HUES64 (cell line): Measurements from ENCODE around the gene FADS3.

Experiments
- H3K27ac ChIP-seq: 2 replicates; pipeline ENCODE4 v1.7.0; 2013; ENCODE audit warnings: low read depth, low read length, inconsistent platforms
- H3K27me3 ChIP-seq: 2 replicates; pipeline ENCODE4 v1.6.1; 2013; ENCODE audit warnings: mild to moderate bottlenecking, low read length; ENCODE audit not compliant: insufficient read depth
- H3K36me3 ChIP-seq: 2 replicates; pipeline ENCODE4 v1.6.1; 2013; ENCODE audit warnings: mild to moderate bottlenecking, low read length; ENCODE audit not compliant: insufficient read depth
- H3K4me1 ChIP-seq: 2 replicates; pipeline ENCODE4 v1.6.1; 2013; ENCODE audit warnings: mild to moderate bottlenecking, low read length, moderate library complexity; ENCODE audit not compliant: insufficient read depth
- H3K4me3 ChIP-seq: 2 replicates; pipeline ENCODE4 v1.5.1; 2013; ENCODE audit warnings: mild to moderate bottlenecking, low read length, moderate library complexity
- H3K9ac ChIP-seq: 2 replicates; pipeline ENCODE4 v1.6.1; 2013; ENCODE audit warnings: mild to moderate bottlenecking, low read depth, low read length
- H3K9me3 ChIP-seq: 2 replicates; pipeline ENCODE4 v1.6.1; 2013; ENCODE audit warnings: low read depth, low read length; ENCODE audit not compliant: insufficient read depth
- WGBS: fragments of 150-250, 120-280 bp; methylation state at CpG from one replicate; pipeline ENCODE4 v1.1.7; 2013; ENCODE audit warnings: missing lambda C conversion rate; 5-methylcytosine and 5-hydroxymethylcytosine counted together

Gene FADS3

GRCh38 chr11:61874853-61875252 is 16.5 kb downstream of the FADS3 start:
- Histone ChIP-seq H3K4me1 (peaks cover 7% of the 10 kb centered on the region; the same call in 1 of the 2 replicates), H3K36me3 (no peaks in the 10 kb centered on the region), H3K27me3 (peaks cover 12% of the 10 kb centered on the region), H3K27ac (no peak overlapping the region), H3K9ac (no peak overlapping the region), H3K9me3 (no peaks in the 10 kb centered on the region), H3K4me3 (no peak overlapping the region)
- 83% methylated on average over 3 of the region's 3 CpGs for WGBS

GRCh38 chr11:61874377-61874809 is 17.0 kb downstream of the FADS3 start:
- Histone ChIP-seq H3K4me3 (no peak overlapping the region), H3K27me3 (peaks cover 12% of the 10 kb centered on the region), H3K36me3 (no peaks in the 10 kb centered on the region), H3K9me3 (no peaks in the 10 kb centered on the region), H3K4me1 (peaks cover 4% of the 10 kb centered on the region; the same call in 1 of the 2 replicates), H3K9ac (no peak overlapping the region), H3K27ac (no peak overlapping the region)
- 75% methylated on average over 12 of the region's 12 CpGs for WGBS

GRCh38 chr11:61873588-61874376 is 17.6 kb downstream of the FADS3 start:
- H3K27ac ChIP-seq = no peak overlapping the region
- WGBS = 95% methylated on average over 16 of the region's 16 CpGs
- H3K27me3 ChIP-seq = peaks cover 12% of the 10 kb centered on the region
- no peaks in the 10 kb centered on the region for H3K9me3 ChIP-seq
- H3K4me3 ChIP-seq = no peak overlapping the region
- H3K9ac ChIP-seq = no peak overlapping the region
- no peaks in the 10 kb centered on the region for H3K36me3 ChIP-seq
- peaks cover 4% of the 10 kb centered on the region; the same call in 1 of the 2 replicates for H3K4me1 ChIP-seq

- H3K4me3 ChIP-seq = no peak overlapping the region
- no peaks in the 10 kb centered on the region for H3K9me3 ChIP-seq
- no peak overlapping the region for H3K27ac ChIP-seq
- H3K27me3 ChIP-seq = peaks cover 12% of the 10 kb centered on the region
- WGBS = 90% methylated on average over 20 of the region's 20 CpGs
- H3K9ac ChIP-seq = no peak overlapping the region
- no peaks in the 10 kb centered on the region for H3K36me3 ChIP-seq
- H3K4me1 ChIP-seq = peaks cover 4% of the 10 kb centered on the region; the same call in 1 of the 2 replicates
These were observed 18.3 kb downstream of the FADS3 start for GRCh38 chr11:61872935-61873565.

GRCh38 chr11:61871158-61871597 is 20.2 kb downstream of the FADS3 start:
- peaks cover 4% of the 10 kb centered on the region; the same call in 1 of the 2 replicates for H3K4me1 ChIP-seq
- no peak overlapping the region for H3K27ac ChIP-seq
- H3K4me3 ChIP-seq = peak overlapping the region; percentile 17; the same call in 1 of the 2 replicates
- no peak overlapping the region; the same call in 1 of the 2 replicates for H3K9ac ChIP-seq
- H3K9me3 ChIP-seq = no peaks in the 10 kb centered on the region
- peaks cover 12% of the 10 kb centered on the region for H3K27me3 ChIP-seq
- H3K36me3 ChIP-seq = peaks cover 9% of the 10 kb centered on the region; the same call in 1 of the 2 replicates
- WGBS = 5% methylated on average over 24 of the region's 24 CpGs

GRCh38 chr11:61870541-61871031 is 20.8 kb downstream of the FADS3 start:
- no peak overlapping the region for H3K27ac ChIP-seq
- peaks cover 15% of the 10 kb centered on the region for H3K36me3 ChIP-seq
- H3K9me3 ChIP-seq = no peaks in the 10 kb centered on the region
- 67% methylated on average over 9 of the region's 10 CpGs for WGBS
- H3K4me3 ChIP-seq = no peak overlapping the region
- H3K4me1 ChIP-seq = peaks cover 4% of the 10 kb centered on the region; the same call in 1 of the 2 replicates
- peaks cover 12% of the 10 kb centered on the region for H3K27me3 ChIP-seq
- no peak overlapping the region for H3K9ac ChIP-seq

- WGBS = 87% methylated on average over 21 of the region's 21 CpGs
- Histone ChIP-seq H3K4me1 (peaks cover 4% of the 10 kb centered on the region; the same call in 1 of the 2 replicates), H3K36me3 (peaks cover 22% of the 10 kb centered on the region), H3K9me3 (no peaks in the 10 kb centered on the region), H3K27ac (no peak overlapping the region), H3K9ac (no peak overlapping the region), H3K27me3 (peaks cover 12% of the 10 kb centered on the region), H3K4me3 (no peak overlapping the region)
These were observed 21.5 kb downstream of the FADS3 start for GRCh38 chr11:61869708-61870451.

- Histone ChIP-seq H3K27ac (no peak overlapping the region), H3K9me3 (no peaks in the 10 kb centered on the region), H3K4me3 (no peak overlapping the region), H3K27me3 (peaks cover 12% of the 10 kb centered on the region), H3K36me3 (peaks cover 26% of the 10 kb centered on the region), H3K9ac (no peak overlapping the region), H3K4me1 (peaks cover 4% of the 10 kb centered on the region; the same call in 1 of the 2 replicates)
- 87% methylated on average over 4 of the region's 4 CpGs for WGBS
These were observed 22.0 kb downstream of the FADS3 start for GRCh38 chr11:61869429-61869707.

GRCh38 chr11:61868571-61869428 is 22.5 kb downstream of the FADS3 start:
- WGBS = 87% methylated on average over 14 of the region's 14 CpGs
- no peaks in the 10 kb centered on the region for H3K9me3 ChIP-seq
- H3K27me3 ChIP-seq = peaks cover 12% of the 10 kb centered on the region
- H3K4me3 ChIP-seq = no peak overlapping the region
- no peak overlapping the region for H3K27ac ChIP-seq
- H3K36me3 ChIP-seq = peaks cover 31% of the 10 kb centered on the region
- peaks cover 4% of the 10 kb centered on the region; the same call in 1 of the 2 replicates for H3K4me1 ChIP-seq
- H3K9ac ChIP-seq = no peak overlapping the region

GRCh38 chr11:61866958-61867343 is 24.4 kb downstream of the FADS3 start:
- Histone ChIP-seq H3K9ac (no peak overlapping the region), H3K27me3 (peaks cover 7% of the 10 kb centered on the region; the same call in 1 of the 2 replicates), H3K4me1 (peaks cover 4% of the 10 kb centered on the region; the same call in 1 of the 2 replicates), H3K36me3 (peaks cover 49% of the 10 kb centered on the region), H3K9me3 (no peaks in the 10 kb centered on the region), H3K27ac (no peak overlapping the region), H3K4me3 (no peak overlapping the region)
- 93% methylated on average over 5 of the region's 6 CpGs for WGBS
